IMR-90 (cell line): Measurements from ENCODE around the gene ZNF764. TPM values are rescaled to one million over a fixed set of nuclear protein-coding genes. Genes with fewer than 3 reads are reported as not detected.

Experiments
- ATAC-seq: fragments of 200-7000 bp; cut with Tn5 transposase; 2 replicates; pipeline ENCODE4 v1.9.1; 2020; ENCODE audit warnings: low read depth, mild to moderate bottlenecking, moderate library complexity
- BruUV-seq: library from RNA; stranded (reverse); fragments of 400-500 nt; replicated peaks from 2 replicates; lab custom pipeline; 2021; lab: Mats Ljungman, UMichigan
- CTCF ChIA-PET: fragments of 300-600 bp; formaldehyde crosslinking; extraction: SDS; loops from one replicate; lab custom pipeline; 2021; ENCODE audit warnings: antibody characterized with exemption; lab: Yijun Ruan, JAX
- POLR2A ChIA-PET: fragments of 300-600 bp; sonication (Branson Sonifier 250); formaldehyde crosslinking; loops from one replicate; lab custom pipeline; 2022; ENCODE audit warnings: antibody characterized with exemption; ENCODE audit not compliant: unreplicated experiment; lab: Charles Lee
- DNase-seq: peaks from one replicate; pipeline ENCODE4 v3.0.0; 2013
- H2AFZ ChIP-seq: replicated peaks from 2 replicates; pipeline ENCODE3; 2013; ENCODE audit warnings: low read length, mild to moderate bottlenecking; ENCODE audit not compliant: poor library complexity
- H2AK5ac ChIP-seq: 2 replicates; pipeline ENCODE4 v1.6.1; 2013; ENCODE audit warnings: low read depth, low read length, inconsistent platforms
- H2AK9ac ChIP-seq: replicated peaks from 2 replicates; pipeline ENCODE3; 2013; ENCODE audit warnings: mild to moderate bottlenecking, low read depth, low read length, moderate library complexity; ENCODE audit not compliant: poor library complexity
- H2BK120ac ChIP-seq: 2 replicates; pipeline ENCODE4 v1.6.1; 2013; ENCODE audit warnings: low read depth, low read length, inconsistent platforms
- H2BK15ac ChIP-seq: 3 replicates; pipeline ENCODE4 v1.6.1; 2013; ENCODE audit warnings: low read depth, low read length, inconsistent platforms
- H2BK20ac ChIP-seq: 2 replicates; pipeline ENCODE4 v1.6.1; 2013; ENCODE audit warnings: low read depth, mild to moderate bottlenecking, inconsistent platforms, low read length, moderate library complexity
- H2BK5ac ChIP-seq: 2 replicates; pipeline ENCODE4 v1.6.1; 2013; ENCODE audit warnings: mild to moderate bottlenecking, low read depth, low read length, inconsistent platforms; ENCODE audit not compliant: poor library complexity, severe bottlenecking
- H3K14ac ChIP-seq: replicated peaks from 2 replicates; pipeline ENCODE4 v1.6.1; 2013; ENCODE audit warnings: low read depth, low read length, inconsistent platforms
- H3K18ac ChIP-seq: 2 replicates; pipeline ENCODE4 v1.6.1; 2013; ENCODE audit warnings: low read depth, low read length, control low read depth
- H3K23ac ChIP-seq: 2 replicates; pipeline ENCODE4 v1.6.1; 2013; ENCODE audit warnings: low read depth, low read length, inconsistent platforms
- H3K27ac ChIP-seq: 2 replicates; pipeline ENCODE4 v1.5.1; 2013; ENCODE audit warnings: mild to moderate bottlenecking, control low read depth, low read length; ENCODE audit not compliant: insufficient read depth
- H3K27me3 ChIP-seq: 2 replicates; pipeline ENCODE4 v1.6.1; 2013; ENCODE audit warnings: low read length; ENCODE audit not compliant: control insufficient read depth, insufficient read depth
- H3K36me3 ChIP-seq: 2 replicates; pipeline ENCODE4 v1.6.1; 2013; ENCODE audit warnings: low read length, mixed read lengths; ENCODE audit not compliant: control insufficient read depth, insufficient read depth
- H3K4ac ChIP-seq: 2 replicates; pipeline ENCODE4 v1.6.1; 2013; ENCODE audit warnings: low read depth, low read length, inconsistent platforms
- H3K4me1 ChIP-seq: 2 replicates; pipeline ENCODE4 v1.6.1; 2013; ENCODE audit warnings: low read length, mixed read lengths; ENCODE audit not compliant: control insufficient read depth, insufficient read depth
- H3K4me2 ChIP-seq: 2 replicates; pipeline ENCODE4 v1.6.1; 2013; ENCODE audit warnings: low read depth, mild to moderate bottlenecking, control low read depth, low read length, moderate library complexity
- H3K4me3 ChIP-seq: 2 replicates; pipeline ENCODE4 v1.5.1; 2013; ENCODE audit warnings: low read depth, mild to moderate bottlenecking, control low read depth, low read length, moderate library complexity; ENCODE audit not compliant: insufficient read depth
- H3K56ac ChIP-seq: 2 replicates; pipeline ENCODE4 v1.6.1; 2013; ENCODE audit warnings: low read length, inconsistent platforms; ENCODE audit not compliant: insufficient read depth; ENCODE audit errors: extremely low read depth
- H3K79me1 ChIP-seq, 2 experiments: 2 replicates each; pipeline ENCODE4 v1.6.1; 2013; ENCODE audit warnings: low read length in 2 of 2, inconsistent platforms in 1 of 2, low read depth in 1 of 2
- H3K9ac ChIP-seq: 2 replicates; pipeline ENCODE4 v1.6.1; 2013; ENCODE audit warnings: low read depth, low read length, control low read depth
- H3K9me1 ChIP-seq: 2 replicates; pipeline ENCODE4 v1.6.1; 2013; ENCODE audit warnings: low read length, inconsistent platforms; ENCODE audit not compliant: insufficient read depth
- H3K9me3 ChIP-seq: 2 replicates; pipeline ENCODE4 v1.6.1; 2013; ENCODE audit warnings: low read length; ENCODE audit not compliant: control insufficient read depth, insufficient read depth
- H4K20me1 ChIP-seq: 2 replicates; pipeline ENCODE4 v1.6.1; 2013; ENCODE audit warnings: low read length, inconsistent platforms; ENCODE audit not compliant: insufficient read depth
- H4K5ac ChIP-seq: 2 replicates; pipeline ENCODE4 v1.6.1; 2013; ENCODE audit warnings: mild to moderate bottlenecking, low read depth, low read length, control low read depth
- H4K8ac ChIP-seq, 2 experiments: 2 replicates each; pipeline ENCODE4 v1.6.1; 2013; ENCODE audit warnings: low read depth in 2 of 2, low read length in 2 of 2, control low read depth in 1 of 2, inconsistent platforms in 1 of 2
- H4K91ac ChIP-seq: 2 replicates; pipeline ENCODE4 v1.6.1; 2013; ENCODE audit warnings: low read depth, low read length, inconsistent platforms; ENCODE audit not compliant: insufficient read depth
- BHLHE40 ChIP-seq: fragments of 150-350 bp; IDR thresholded peaks from 2 replicates; pipeline ENCODE4 v1.6.1; 2016; ENCODE audit warnings: mild to moderate bottlenecking, low read depth, low read length
- CEBPB ChIP-seq: IDR thresholded peaks from 2 replicates; pipeline ENCODE4 v1.6.1; 2012; ENCODE audit warnings: low read depth, low read length, improper control_type of control experiment
- CHD1 ChIP-seq: IDR thresholded peaks from 2 replicates; pipeline ENCODE4 v1.6.1; 2012; ENCODE audit warnings: low read depth, low read length, improper control_type of control experiment
- CTCF ChIP-seq: conservative IDR thresholded peaks from 2 replicates; pipeline ENCODE4 v1.5.1; 2012; ENCODE audit warnings: mild to moderate bottlenecking, low read depth, low read length, improper control_type of control experiment
- ELK1 ChIP-seq: fragments of 150-350 bp; IDR thresholded peaks from 2 replicates; pipeline ENCODE4 v1.6.1; 2016; ENCODE audit warnings: low read depth, mild to moderate bottlenecking, low read length, moderate library complexity, borderline replicate concordance
- FOS ChIP-seq: fragments of 150-350 bp; IDR thresholded peaks from 2 replicates; pipeline ENCODE4 v1.6.1; 2016; ENCODE audit warnings: low read depth, low read length
- MAFK ChIP-seq: IDR thresholded peaks from 2 replicates; pipeline ENCODE4 v1.6.1; 2012; ENCODE audit warnings: low read depth, low read length, improper control_type of control experiment
- MAZ ChIP-seq: IDR thresholded peaks from 2 replicates; pipeline ENCODE4 v1.6.1; 2012; ENCODE audit warnings: low read depth, mild to moderate bottlenecking, low read length, improper control_type of control experiment, moderate library complexity, borderline replicate concordance
- MXI1 ChIP-seq: IDR thresholded peaks from 2 replicates; pipeline ENCODE4 v1.6.1; 2012; ENCODE audit warnings: low read depth, mild to moderate bottlenecking, low read length, moderate library complexity, borderline replicate concordance
- NFE2L2 ChIP-seq: fragments of 150-350 bp; IDR thresholded peaks from 2 replicates; pipeline ENCODE4 v1.6.1; 2016; ENCODE audit warnings: low read depth, mild to moderate bottlenecking, low read length
- POLR2A ChIP-seq: IDR thresholded peaks from 2 replicates; pipeline ENCODE4 v1.6.1; 2012; ENCODE audit warnings: mild to moderate bottlenecking, low read depth, low read length
- RAD21 ChIP-seq: IDR thresholded peaks from 2 replicates; pipeline ENCODE4 v1.6.1; 2012; ENCODE audit warnings: low read length, improper control_type of control experiment
- RCOR1 ChIP-seq: IDR thresholded peaks from 2 replicates; pipeline ENCODE4 v1.6.1; 2012; ENCODE audit warnings: mild to moderate bottlenecking, low read length, improper control_type of control experiment; ENCODE audit not compliant: insufficient replicate concordance
- RFX5 ChIP-seq: IDR thresholded peaks from 2 replicates; pipeline ENCODE4 v1.8.0; 2012; ENCODE audit warnings: low read depth, mild to moderate bottlenecking, low read length, moderate library complexity
- SMC3 ChIP-seq: fragments of 150-350 bp; IDR thresholded peaks from 2 replicates; pipeline ENCODE4 v1.6.1; 2016; ENCODE audit warnings: low read depth, mild to moderate bottlenecking, antibody characterized with exemption, low read length, moderate library complexity
- USF2 ChIP-seq: fragments of 150-350 bp; IDR thresholded peaks from 2 replicates; pipeline ENCODE4 v1.6.1; 2017; ENCODE audit warnings: mild to moderate bottlenecking, antibody characterized with exemption, low read length, low read depth
- WGBS, 2 experiments: methylation state at CpG; one replicate each; pipeline versions ENCODE4 v1.1.5 to v1.1.7; 2013; ENCODE audit warnings: missing lambda C conversion rate in 2 of 2; ENCODE audit not compliant: insufficient read length in 1 of 2; ENCODE audit errors: extremely low coverage in 2 of 2; 5-methylcytosine and 5-hydroxymethylcytosine counted together
- dilution Hi-C: fragments of 300-500 bp; cut with HindIII; formaldehyde crosslinking; loops from one replicate; pipeline ENCODE4 v1.14.3; 2018; ENCODE audit warnings: low sequenced_read_pairs; ENCODE audit not compliant: unreplicated experiment
- in situ Hi-C: fragments of 300-500 bp; cut with MboI; formaldehyde crosslinking; loops from 3 replicates; pipeline ENCODE4 v1.14.3; 2019; ENCODE audit warnings: low sequenced_read_pairs, inconsistent platforms, mixed read lengths
- intact Hi-C: fragments of 100-400 bp; cut with micrococcal nuclease; formaldehyde crosslinking; loops from 2 replicates; pipeline ENCODE4 v1.10.0; 2022
- polyA plus RNA-seq, 3 experiments: library from polyadenylated mRNA; depleted of rRNA; stranded (reverse); fragments of >200 nt; gene quantifications; 2 replicates each; pipeline ENCODE4 v1.2.3, GENCODE V29; 2012; ENCODE audit warnings: low replicate concordance in 1 of 3
- total RNA-seq: library from RNA; depleted of rRNA; stranded (reverse); fragments of >200 nt; gene quantifications from 2 replicates; pipeline ENCODE4 v1.2.3, GENCODE V29; 2012

Gene ZNF764
- total and polyA plus RNA-seq, 2 of the 4 experiments (the other 2 are of a cell fraction): 2.2 to 4.6 TPM

- Histone ChIP-seq H3K27ac (peak overlapping the region; percentile 82), H2AFZ (peak overlapping the region; percentile 91), H3K9me1 (peaks cover 4% of the 10 kb centered on the region; the same call in 1 of the 2 replicates), H3K14ac (peak overlapping the region; percentile 73), H3K4me3 (peak overlapping the region; percentile 73), H4K8ac (peak overlapping the region; percentile 17 to 74), H3K23ac (peak overlapping the region; percentile 69), H2BK120ac (no peak overlapping the region), H2BK15ac (no peak overlapping the region), H3K9ac (peak overlapping the region; percentile 67), H3K18ac (no peak overlapping the region), H3K79me1 (peaks cover 16 to 40% of the 10 kb centered on the region in 2 experiments; a peak in 2 of 4 replicates), H2BK20ac (no peak overlapping the region), H4K91ac (peak overlapping the region; percentile 20; the same call in 1 of the 2 replicates), H3K56ac (no peak overlapping the region), H3K36me3 (peaks cover 23% of the 10 kb centered on the region), H3K4ac (peak overlapping the region; percentile 66), H3K27me3 (no peaks in the 10 kb centered on the region), H4K20me1 (no peaks in the 10 kb centered on the region; the same call in 1 of the 2 replicates), H2BK5ac (peak overlapping the region; percentile 80), H3K9me3 (no peaks in the 10 kb centered on the region), H2AK9ac (peak overlapping the region; percentile 90), H3K4me2 (peak overlapping the region; percentile 81), H4K5ac (peak overlapping the region; percentile 3; the same call in 1 of the 2 replicates), H3K4me1 (no peaks in the 10 kb centered on the region), H2AK5ac (peak overlapping the region; percentile 50)
- BruUV-seq: no TSS peak
- intact Hi-C loops (no loop called here), in situ Hi-C loops (no loop called here), dilution Hi-C loops (no loop called here)
- ChIA-PET POLR2A (no interaction called here), CTCF (interaction anchor here (1.6 kb wide), 1 partner anchor 22 kb away, joined by 5 read pairs; no protein-coding TSS in a partner anchor)
- TF ChIP-seq CHD1 (no peak), RAD21 (no peak), NFE2L2 (no peak), SMC3 (no peak), MXI1 (no peak), MAZ (no peak), BHLHE40 (no peak), CTCF (no peak), FOS (no peak), RFX5 (no peak), CEBPB (no peak), ELK1 (no peak), RCOR1 (no peak), USF2 (no peak), MAFK (no peak), POLR2A (no peak)
- no peak for DNase-seq
- 0% methylated on average over 6 of the region's 17 CpGs; no CpG with 5 or more reads in 1 of the 2 experiments for WGBS, 2 experiments
- no peak for ATAC-seq
Observed at GRCh38 chr16:30557707-30557956, 542 bp downstream of the ZNF764 start.
